Tibial artery (tissue), 4 donors: ENCODE measurements around the gene IL17RE.

ENCODE experiments used
- DNase-seq, 2 donors: peaks; one replicate each; pipeline ENCODE4 v3.0.0-alpha.2; 2019
- H3K27ac ChIP-seq, 2 donors: fragments of 200-600 bp; sonication (generic) in 1 of 2; 1 replicate in 1 of 2; 2 replicates in 1 of 2; pipeline ENCODE4 v1.5.1; 2018 to 2019; ENCODE audit warnings: mild to moderate bottlenecking in 1 of 2
- H3K27me3 ChIP-seq, 2 donors: fragments of 200-600 bp; sonication (generic) in 1 of 2; one replicate each; pipeline versions ENCODE4 v1.5.1 to v1.6.0; 2016 to 2019
- H3K36me3 ChIP-seq, 3 donors: fragments of 200-600 bp; sonication (generic) in 2 of 3; one replicate each; pipeline ENCODE4 v1.5.1; 2016 to 2019; ENCODE audit warnings: mild to moderate bottlenecking in 2 of 3
- H3K4me1 ChIP-seq, 4 donors: fragments of 200-600 bp; sonication (generic) in 2 of 4; 1 replicate in 3 of 4; 2 replicates in 1 of 4; pipeline ENCODE4 v1.5.1; 2016 to 2019
- H3K4me3 ChIP-seq, 2 donors: fragments of 200-600 bp; sonication (generic) in 1 of 2; 1 replicate in 1 of 2; 2 replicates in 1 of 2; pipeline ENCODE4 v1.5.1; 2018 to 2019; ENCODE audit warnings: mild to moderate bottlenecking in 2 of 2
- H3K9me3 ChIP-seq, 3 donors: fragments of 200-600 bp; sonication (generic) in 1 of 3; one replicate each; pipeline ENCODE4 v1.5.1; 2016 to 2019
- intact Hi-C: fragments of 100-400 bp; cut with DNase I; formaldehyde crosslinking; loops from one replicate; pipeline ENCODE4 v1.15.0; 2023; ENCODE audit warnings: low total_unique reads
- TF ChIP-seq, protein P1 (sequence below), 2 experiments: fragments of 200-600 bp in 1 of 2; fragments of 450-650 bp in 1 of 2; IDR thresholded peaks; one replicate each; pipeline ENCODE4 v1.5.1; 2017 to 2019; ENCODE audit warnings: antibody characterized with exemption in 2 of 2, mild to moderate bottlenecking in 1 of 2, moderate library complexity in 1 of 2

IL17RE gene

GRCh38 chr3:9965200-9965875, 62.7 kb downstream of the IL17RE start:
- Histone ChIP-seq H3K4me3 (no peak overlapping the region), H3K9me3 (no peaks in the 10 kb centered on the region), H3K27ac (no peak overlapping the region), H3K36me3 (peaks cover 41 to 96% (median 56%) of the 10 kb centered on the region in 3 donors), H3K4me1 (no peaks in the 10 kb centered on the region), H3K27me3 (no peaks in the 10 kb centered on the region)
- TF ChIP-seq, protein P1, sequence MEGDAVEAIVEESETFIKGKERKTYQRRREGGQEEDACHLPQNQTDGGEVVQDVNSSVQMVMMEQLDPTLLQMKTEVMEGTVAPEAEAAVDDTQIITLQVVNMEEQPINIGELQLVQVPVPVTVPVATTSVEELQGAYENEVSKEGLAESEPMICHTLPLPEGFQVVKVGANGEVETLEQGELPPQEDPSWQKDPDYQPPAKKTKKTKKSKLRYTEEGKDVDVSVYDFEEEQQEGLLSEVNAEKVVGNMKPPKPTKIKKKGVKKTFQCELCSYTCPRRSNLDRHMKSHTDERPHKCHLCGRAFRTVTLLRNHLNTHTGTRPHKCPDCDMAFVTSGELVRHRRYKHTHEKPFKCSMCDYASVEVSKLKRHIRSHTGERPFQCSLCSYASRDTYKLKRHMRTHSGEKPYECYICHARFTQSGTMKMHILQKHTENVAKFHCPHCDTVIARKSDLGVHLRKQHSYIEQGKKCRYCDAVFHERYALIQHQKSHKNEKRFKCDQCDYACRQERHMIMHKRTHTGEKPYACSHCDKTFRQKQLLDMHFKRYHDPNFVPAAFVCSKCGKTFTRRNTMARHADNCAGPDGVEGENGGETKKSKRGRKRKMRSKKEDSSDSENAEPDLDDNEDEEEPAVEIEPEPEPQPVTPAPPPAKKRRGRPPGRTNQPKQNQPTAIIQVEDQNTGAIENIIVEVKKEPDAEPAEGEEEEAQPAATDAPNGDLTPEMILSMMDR (IDR thresholded peaks at IDR 0.05): no peak
- no peak for DNase-seq
- intact Hi-C loops: no loop called here
